H9 (cell line): ENCODE measurements around the gene CSF1R. TPM values are rescaled to one million over a fixed set of nuclear protein-coding genes. Genes with fewer than 3 reads are reported as not detected.

Source experiments
- DNase-seq: peaks from one replicate; pipeline ENCODE4 v3.0.0-alpha.2; 2017
- H2AFZ ChIP-seq: one replicate; pipeline ENCODE4 v1.6.1; 2013; ENCODE audit warnings: mild to moderate bottlenecking, low read length, control low read depth, moderate library complexity
- H2AK5ac ChIP-seq: 2 replicates; pipeline ENCODE4 v1.6.1; 2013; ENCODE audit warnings: low read length, control low read depth, mixed read lengths; ENCODE audit not compliant: insufficient read length
- H2BK120ac ChIP-seq: one replicate; pipeline ENCODE4 v1.6.1; 2013; ENCODE audit warnings: low read depth, mild to moderate bottlenecking, low read length, control low read depth, inconsistent platforms; ENCODE audit not compliant: poor library complexity, severe bottlenecking
- H2BK12ac ChIP-seq: 2 replicates; pipeline ENCODE4 v1.6.1; 2013; ENCODE audit warnings: low read length, control low read depth, mixed read lengths, low read depth; ENCODE audit not compliant: insufficient read length
- H2BK15ac ChIP-seq: 2 replicates; pipeline ENCODE4 v1.6.1; 2013; ENCODE audit warnings: low read depth, low read length, control low read depth
- H2BK20ac ChIP-seq: one replicate; pipeline ENCODE4 v1.6.1; 2013; ENCODE audit warnings: low read depth, mild to moderate bottlenecking, low read length, control low read depth, inconsistent platforms; ENCODE audit not compliant: poor library complexity, severe bottlenecking
- H2BK5ac ChIP-seq: 2 replicates; pipeline ENCODE4 v1.6.1; 2013; ENCODE audit warnings: low read length, control low read depth, mixed read lengths; ENCODE audit not compliant: insufficient read length
- H3K14ac ChIP-seq: 2 replicates; pipeline ENCODE4 v1.6.1; 2013; ENCODE audit warnings: low read length, control low read depth; ENCODE audit not compliant: insufficient read depth
- H3K18ac ChIP-seq: 2 replicates; pipeline ENCODE4 v1.6.1; 2013; ENCODE audit warnings: low read depth, mild to moderate bottlenecking, mixed read lengths, low read length, control low read depth; ENCODE audit not compliant: insufficient read length
- H3K23ac ChIP-seq: 2 replicates; pipeline ENCODE4 v1.6.1; 2013; ENCODE audit warnings: low read length, control low read depth, mixed read lengths, low read depth; ENCODE audit not compliant: insufficient read length
- H3K23me2 ChIP-seq: 2 replicates; pipeline ENCODE4 v1.6.1; 2013; ENCODE audit warnings: low read depth, mild to moderate bottlenecking, mixed read lengths, low read length, control low read depth; ENCODE audit not compliant: insufficient read length, poor library complexity, severe bottlenecking
- H3K27ac ChIP-seq: 2 replicates; pipeline ENCODE4 v1.5.1; 2013; ENCODE audit warnings: low read length, control low read depth, mixed read lengths, low read depth; ENCODE audit not compliant: insufficient read length
- H3K27me3 ChIP-seq: 2 replicates; pipeline ENCODE4 v1.6.1; 2013; ENCODE audit warnings: low read length, control low read depth, inconsistent platforms; ENCODE audit not compliant: insufficient read depth
- H3K4ac ChIP-seq: 2 replicates; pipeline ENCODE4 v1.6.1; 2013; ENCODE audit warnings: low read depth, mild to moderate bottlenecking, control low read depth, inconsistent platforms, low read length, moderate library complexity
- H3K4me1 ChIP-seq: 2 replicates; pipeline ENCODE4 v1.6.1; 2013; ENCODE audit warnings: low read length, control low read depth, inconsistent platforms; ENCODE audit not compliant: insufficient read depth
- H3K4me2 ChIP-seq: 2 replicates; pipeline ENCODE4 v1.6.1; 2013; ENCODE audit warnings: low read length, control low read depth, mixed read lengths; ENCODE audit not compliant: insufficient read length, insufficient read depth
- H3K56ac ChIP-seq: 2 replicates; pipeline ENCODE4 v1.6.1; 2013; ENCODE audit warnings: low read depth, mild to moderate bottlenecking, mixed read lengths, low read length, control low read depth; ENCODE audit not compliant: insufficient read length
- H3K79me1 ChIP-seq: 2 replicates; pipeline ENCODE4 v1.6.1; 2013; ENCODE audit warnings: low read depth, mild to moderate bottlenecking, moderate library complexity, low read length, control low read depth, inconsistent platforms; ENCODE audit not compliant: insufficient read depth, poor library complexity, severe bottlenecking
- H3K79me2 ChIP-seq: 2 replicates; pipeline ENCODE4 v1.6.1; 2013; ENCODE audit warnings: low read length, control low read depth, inconsistent platforms; ENCODE audit not compliant: insufficient read depth
- H3K9ac ChIP-seq: 2 replicates; pipeline ENCODE4 v1.6.1; 2013; ENCODE audit warnings: low read length, control low read depth, mixed read lengths; ENCODE audit not compliant: insufficient read length; ENCODE audit errors: extremely low read depth
- H3K9me3 ChIP-seq: one replicate; pipeline ENCODE4 v1.6.1; 2013; ENCODE audit warnings: low read depth, low read length, inconsistent platforms; ENCODE audit not compliant: control insufficient read depth
- H3T11ph ChIP-seq: one replicate; pipeline ENCODE4 v1.6.1; 2013; ENCODE audit warnings: mild to moderate bottlenecking, low read length, control low read depth, inconsistent platforms
- H4K20me1 ChIP-seq: one replicate; pipeline ENCODE4 v1.6.1; 2013; ENCODE audit not compliant: control insufficient read depth, insufficient read length, insufficient read depth
- H4K5ac ChIP-seq: 2 replicates; pipeline ENCODE4 v1.6.1; 2013; ENCODE audit warnings: low read depth, mild to moderate bottlenecking, mixed read lengths, low read length, control low read depth; ENCODE audit not compliant: insufficient read length
- H4K8ac ChIP-seq: replicated peaks from 2 replicates; pipeline ENCODE4 v1.6.1; 2013; ENCODE audit warnings: low read length, control low read depth, mixed read lengths, low read depth; ENCODE audit not compliant: insufficient read length
- H4K91ac ChIP-seq: 2 replicates; pipeline ENCODE4 v1.6.1; 2013; ENCODE audit warnings: low read depth, mild to moderate bottlenecking, moderate library complexity, mixed read lengths, low read length, control low read depth; ENCODE audit not compliant: insufficient read length
- H3K27ac Mint-ChIP-seq, 3 experiments: 2 replicates in 2 of 3; 3 replicates in 1 of 3; pipeline ENCODE4 v1.8.0; 2020 to 2021; ENCODE audit warnings: mixed read lengths in 3 of 3, mild to moderate bottlenecking in 1 of 3, moderate library complexity in 1 of 3
- H3K27me3 Mint-ChIP-seq: 2 replicates; pipeline ENCODE4 v1.8.0; 2021; ENCODE audit warnings: low read depth, mild to moderate bottlenecking, moderate library complexity, mixed read lengths
- H3K36me3 Mint-ChIP-seq, 3 experiments: 2 replicates in 2 of 3; 3 replicates in 1 of 3; pipeline ENCODE4 v1.8.0; 2020 to 2021; ENCODE audit warnings: low read depth in 3 of 3, mixed read lengths in 3 of 3; ENCODE audit not compliant: insufficient read depth in 1 of 3
- H3K4me1 Mint-ChIP-seq, 2 experiments: 2 replicates each; pipeline ENCODE4 v1.8.0; 2020; ENCODE audit warnings: mixed read lengths in 2 of 2
- H3K4me3 Mint-ChIP-seq, 2 experiments: 2 replicates in 1 of 2; 3 replicates in 1 of 2; pipeline ENCODE4 v1.8.0; 2020 to 2021; ENCODE audit warnings: mild to moderate bottlenecking in 2 of 2, mixed read lengths in 2 of 2, moderate library complexity in 1 of 2
- H3K9me3 Mint-ChIP-seq, 2 experiments: 2 replicates in 1 of 2; 3 replicates in 1 of 2; pipeline ENCODE4 v1.8.0; 2020; ENCODE audit warnings: mild to moderate bottlenecking in 2 of 2, mixed read lengths in 2 of 2, moderate library complexity in 1 of 2
- CTCF ChIP-seq: fragments of 200-600 bp; sonication (generic); conservative IDR thresholded peaks from 3 replicates; pipeline ENCODE4 v1.8.0; 2021; ENCODE audit warnings: antibody characterized with exemption, mild to moderate bottlenecking
- total RNA-seq: library from RNA; stranded (reverse); gene quantifications from 2 replicates; pipeline ENCODE4 v1.2.1, GENCODE V29; 2021

Gene CSF1R
- total RNA-seq, 1 experiment from 2014 or later = 0.13 TPM

- H3K4me1 Mint-ChIP-seq = peaks cover 5 to 11% of the 10 kb centered on the region in 2 experiments
These were observed 42.0 kb downstream of the CSF1R start for GRCh38 chr5:150044329-150044681.

More at GRCh38 chr5:150044329-150044681, 42.0 kb downstream of the CSF1R start:
- no peak for DNase-seq
- Histone ChIP-seq H2AK5ac (no peak overlapping the region), H2BK120ac (no peak overlapping the region), H3T11ph (no peak overlapping the region), H3K27ac (no peak overlapping the region), H4K91ac (no peak overlapping the region), H3K79me2 (no peaks in the 10 kb centered on the region), H3K23me2 (no peaks in the 10 kb centered on the region), H3K4ac (no peak overlapping the region), H3K4me2 (no peak overlapping the region), H3K9ac (no peak overlapping the region), H2AFZ (no peak overlapping the region), H2BK12ac (no peak overlapping the region), H2BK15ac (no peak overlapping the region), H3K9me3 (no peaks in the 10 kb centered on the region), H4K20me1 (no peaks in the 10 kb centered on the region), H3K14ac (no peak overlapping the region), H3K79me1 (no peaks in the 10 kb centered on the region), H3K18ac (no peak overlapping the region), H3K23ac (no peak overlapping the region), H3K56ac (no peak overlapping the region), H4K5ac (no peak overlapping the region), H4K8ac (no peak overlapping the region), H2BK5ac (no peak overlapping the region), H3K27me3 (no peaks in the 10 kb centered on the region), H2BK20ac (no peak overlapping the region), H3K4me1 (no peaks in the 10 kb centered on the region; the same call in 1 of the 2 replicates)
- no peak overlapping the region for H3K4me3 Mint-ChIP-seq
- no peak for TF ChIP-seq CTCF
- no peaks in the 10 kb centered on the region for H3K27me3 Mint-ChIP-seq
- peaks cover 27 to 89% (median 74%) of the 10 kb centered on the region in 3 experiments; a peak in 6 of 7 replicates for H3K36me3 Mint-ChIP-seq
- no peaks in the 10 kb centered on the region for H3K9me3 Mint-ChIP-seq
- H3K27ac Mint-ChIP-seq = no peak overlapping the region
